GM23338 (cell line): ENCODE measurements around the gene C1orf87. TPM values are rescaled to one million over a fixed set of nuclear protein-coding genes. Genes with fewer than 3 reads are reported as not detected.

Source experiments
- ATAC-seq: fragments of 200-7000 bp; cut with Tn5 transposase; 3 replicates; pipeline ENCODE4 v1.9.1; 2020
- DNase-seq: peaks from one replicate; pipeline ENCODE4 v3.0.0-alpha.2; 2015; ENCODE audit warnings: low spot score
- H2AFZ ChIP-seq: fragments of 200-600 bp; sonication (generic); 2 replicates; pipeline ENCODE4 v1.8.0; 2016; ENCODE audit warnings: antibody characterized with exemption, mild to moderate bottlenecking, moderate library complexity
- H3F3A ChIP-seq: fragments of 200-600 bp; sonication (generic); replicated peaks from 2 replicates; pipeline ENCODE4 v1.8.0; 2017; ENCODE audit warnings: antibody characterized with exemption, mixed run types, low read depth
- H3K27ac ChIP-seq: fragments of 200-600 bp; sonication (generic); 2 replicates; pipeline ENCODE4 v1.6.1; 2016; ENCODE audit warnings: low read depth
- H3K27me3 ChIP-seq: fragments of 200-600 bp; sonication (generic); 2 replicates; pipeline ENCODE4 v1.8.0; 2016; ENCODE audit warnings: mild to moderate bottlenecking, mixed run types, moderate library complexity; ENCODE audit not compliant: insufficient read depth
- H3K36me3 ChIP-seq: fragments of 200-600 bp; sonication (generic); 2 replicates; pipeline ENCODE4 v1.8.0; 2016; ENCODE audit warnings: mild to moderate bottlenecking; ENCODE audit not compliant: insufficient read depth
- H3K4me1 ChIP-seq: fragments of 200-600 bp; sonication (generic); 2 replicates; pipeline ENCODE4 v1.8.0; 2016; ENCODE audit warnings: mild to moderate bottlenecking, moderate library complexity; ENCODE audit not compliant: insufficient read depth
- H3K4me2 ChIP-seq: fragments of 200-600 bp; sonication (generic); 2 replicates; pipeline ENCODE4 v1.7.1; 2017; ENCODE audit warnings: mixed run types
- H3K4me3 ChIP-seq: fragments of 200-600 bp; sonication (generic); 2 replicates; pipeline ENCODE4 v1.6.1; 2016; ENCODE audit warnings: mixed run types
- H3K79me2 ChIP-seq: fragments of 200-600 bp; sonication (generic); replicated peaks from 2 replicates; pipeline ENCODE4 v1.8.0; 2017; ENCODE audit warnings: mild to moderate bottlenecking; ENCODE audit not compliant: insufficient read depth
- H3K9me2 ChIP-seq: fragments of 200-600 bp; sonication (generic); 2 replicates; pipeline ENCODE4 v1.8.0; 2017; ENCODE audit not compliant: insufficient read depth
- H4K20me1 ChIP-seq: fragments of 200-600 bp; sonication (generic); replicated peaks from 2 replicates; pipeline ENCODE4 v1.8.0; 2017; ENCODE audit warnings: mild to moderate bottlenecking; ENCODE audit not compliant: insufficient read depth
- H3K27ac Mint-ChIP-seq: 2 replicates; pipeline ENCODE4 v1.8.0; 2020; ENCODE audit warnings: inconsistent platforms, mild to moderate bottlenecking, moderate library complexity, mixed read lengths
- H3K27me3 Mint-ChIP-seq: 3 replicates; pipeline ENCODE4 v1.8.0; 2022; ENCODE audit warnings: low read depth, mild to moderate bottlenecking, moderate library complexity, mixed read lengths, inconsistent platforms; ENCODE audit not compliant: insufficient read depth, poor library complexity
- H3K36me3 Mint-ChIP-seq: 3 replicates; pipeline ENCODE4 v1.8.0; 2021; ENCODE audit warnings: low read depth, mild to moderate bottlenecking, inconsistent platforms, moderate library complexity, mixed read lengths
- H3K4me1 Mint-ChIP-seq: 3 replicates; pipeline ENCODE4 v1.8.0; 2020; ENCODE audit warnings: mild to moderate bottlenecking, inconsistent platforms, mixed read lengths
- H3K4me3 Mint-ChIP-seq: 3 replicates; pipeline ENCODE4 v1.8.0; 2021; ENCODE audit warnings: moderate library complexity, mild to moderate bottlenecking, inconsistent platforms, mixed read lengths
- H3K9me3 Mint-ChIP-seq: 3 replicates; pipeline ENCODE4 v1.8.0; 2020; ENCODE audit warnings: moderate library complexity, mild to moderate bottlenecking, inconsistent platforms, mixed read lengths
- CTCF ChIP-seq, 2 experiments: fragments of 200-600 bp in 1 of 2; sonication (generic) in 1 of 2; conservative IDR thresholded peaks; 2 replicates each; pipeline versions ENCODE4 v1.5.1 to v1.6.1; 2016 to 2017; ENCODE audit warnings: antibody characterized with exemption in 2 of 2, low read depth in 2 of 2, mild to moderate bottlenecking in 2 of 2, moderate library complexity in 1 of 2
- JUNB ChIP-seq: IDR thresholded peaks from one replicate; pipeline ENCODE4 v1.6.1; 2016; ENCODE audit warnings: antibody characterized with exemption; ENCODE audit not compliant: unreplicated experiment
- REST ChIP-seq: IDR thresholded peaks from one replicate; pipeline ENCODE4 v1.6.1; 2018; ENCODE audit warnings: antibody characterized with exemption; ENCODE audit not compliant: unreplicated experiment
- STAT1 ChIP-seq: IDR thresholded peaks from one replicate; pipeline ENCODE4 v1.6.1; 2016; ENCODE audit warnings: antibody characterized with exemption; ENCODE audit not compliant: unreplicated experiment
- polyA plus RNA-seq: library from polyadenylated mRNA; unstranded; fragments of >200 nt; fragmentation: Nextera tagmentation; extraction: Ambion mirVana; gene quantifications from 2 replicates; pipeline ENCODE4 v1.2.1, GENCODE V29; 2016
- total RNA-seq: library from RNA; depleted of rRNA; stranded (reverse); fragments of >200 nt; shearing (Covaris generic); gene quantifications from 2 replicates; pipeline ENCODE4 v1.2.3, GENCODE V29; 2014

The C1orf87 gene
- total and polyA plus RNA-seq, 2 experiments from 2014 or later, result 0.07 to 0.21 TPM

- Histone ChIP-seq H3K27me3 (no peaks in the 10 kb centered on the region), H3K79me2 (no peaks in the 10 kb centered on the region), H3K27ac (no peak overlapping the region), H3F3A (no peaks in the 10 kb centered on the region), H2AFZ (peak overlapping the region; percentile 5; the same call in 1 of the 2 replicates), H3K4me2 (no peak overlapping the region), H4K20me1 (no peaks in the 10 kb centered on the region), H3K36me3 (no peaks in the 10 kb centered on the region), H3K4me3 (no peak overlapping the region), H3K4me1 (no peaks in the 10 kb centered on the region), H3K9me2 (no peaks in the 10 kb centered on the region)
- H3K27me3 Mint-ChIP-seq, result peaks cover 5% of the 10 kb centered on the region
- H3K4me1 Mint-ChIP-seq, result peaks cover 8% of the 10 kb centered on the region
- peak; percentile 22 for DNase-seq
- no peaks in the 10 kb centered on the region for H3K36me3 Mint-ChIP-seq
- no peak overlapping the region for H3K4me3 Mint-ChIP-seq
- peak; percentile 67 for ATAC-seq
- TF ChIP-seq JUNB, result no peak
- TF ChIP-seq CTCF (conservative IDR thresholded peaks at IDR 0.05; ENCODE audit: low read depth in 2 of 2), result peak in 1 of 2 experiments; percentile 20; a peak in 2 of 4 replicates
- peak overlapping the region; percentile 17; the same call in 1 of the 2 replicates for H3K27ac Mint-ChIP-seq
- H3K9me3 Mint-ChIP-seq, result no peaks in the 10 kb centered on the region
Measured at GRCh38 chr1:60114745-60115318, 41.3 kb upstream of the C1orf87 start.

GRCh38 chr1:60113596-60113995, 40.0 kb upstream of the C1orf87 start:
- no peak overlapping the region for H2AFZ ChIP-seq
- H3K27ac ChIP-seq, result no peak overlapping the region
- TF ChIP-seq REST, result no peak
- TF ChIP-seq STAT1, result no peak
- TF ChIP-seq CTCF (conservative IDR thresholded peaks at IDR 0.05; ENCODE audit: low read depth in 2 of 2), result no peak
- no peaks in the 10 kb centered on the region for H3F3A ChIP-seq
- no peaks in the 10 kb centered on the region for H3K79me2 ChIP-seq
- Mint-ChIP-seq H3K4me3 (no peak overlapping the region), H3K27me3 (peaks cover 5% of the 10 kb centered on the region), H3K27ac (no peak overlapping the region), H3K36me3 (no peaks in the 10 kb centered on the region), H3K9me3 (no peaks in the 10 kb centered on the region), H3K4me1 (peaks cover 8% of the 10 kb centered on the region)
- no peak overlapping the region for H3K4me3 ChIP-seq
- H3K9me2 ChIP-seq, result no peaks in the 10 kb centered on the region
- no peaks in the 10 kb centered on the region for H3K27me3 ChIP-seq
- H3K4me1 ChIP-seq, result no peaks in the 10 kb centered on the region
- no peak overlapping the region for H3K4me2 ChIP-seq
- H4K20me1 ChIP-seq, result no peaks in the 10 kb centered on the region
- ATAC-seq (no peak), DNase-seq (no peak)
- H3K36me3 ChIP-seq, result no peaks in the 10 kb centered on the region
